HCT116 (cell line): ENCODE results near the gene ARFGEF3. TPM values are rescaled to one million over a fixed set of nuclear protein-coding genes. Genes with fewer than 3 reads are reported as not detected.

Source experiments
- ATAC-seq: fragments of 200-7000 bp; cut with Tn5 transposase; 2 replicates; pipeline ENCODE4 v1.9.1; 2020; ENCODE audit warnings: mild to moderate bottlenecking, moderate library complexity
- BruUV-seq: library from RNA; stranded (reverse); fragments of 400-500 nt; replicated peaks from 2 replicates; lab custom pipeline; 2021; lab: Mats Ljungman, UMichigan
- CTCF ChIA-PET: fragments of 300-600 bp; sonication (Branson Sonifier 250); formaldehyde crosslinking; loops from one replicate; lab custom pipeline; 2021; ENCODE audit warnings: antibody characterized with exemption; lab: Charles Lee
- POLR2A ChIA-PET: fragments of 300-600, 350-600 bp; sonication (Branson Sonifier 250); formaldehyde crosslinking; loops from one replicate; lab custom pipeline; 2021; ENCODE audit warnings: antibody characterized with exemption; lab: Charles Lee
- RAD21 ChIA-PET, 2 experiments: fragments of 300-600 bp; sonication (Branson Sonifier 250); formaldehyde crosslinking; loops; one replicate each; lab custom pipeline; 2023; ENCODE audit warnings: low total read pairs in 2 of 2; ENCODE audit not compliant: uncharacterized antibody in 2 of 2, unreplicated experiment in 2 of 2, low non-redundant PET in 1 of 2; lab: Charles Lee
- DNase-seq: peaks from one replicate; pipeline ENCODE4 v3.0.0-alpha.2; 2010; ENCODE audit warnings: low read depth, low spot score
- H2AFZ ChIP-seq: fragments of 200-600 bp; shearing (Covaris generic), sonication (generic); 2 replicates; pipeline ENCODE4 v1.6.1; 2017; ENCODE audit warnings: low read depth, mixed run types, mixed read lengths, antibody characterized with exemption, low read length; ENCODE audit not compliant: poor library complexity, severe bottlenecking
- H3K27ac ChIP-seq: 2 replicates; pipeline ENCODE4 v1.5.1; 2012; ENCODE audit warnings: low read depth, low read length
- H3K27me3 ChIP-seq: fragments of 200-600 bp; sonication (generic); 2 replicates; pipeline ENCODE4 v1.6.1; 2016; ENCODE audit warnings: mixed run types, low read length, mixed read lengths; ENCODE audit not compliant: insufficient read depth
- H3K36me3 ChIP-seq, 2 experiments: fragments of 200-500 bp in 1 of 2; fragments of 200-600 bp in 1 of 2; sonication (Bioruptor generic) in 1 of 2; sonication (generic) in 1 of 2; 2 replicates each; pipeline versions ENCODE4 v1.5.1 to v1.6.1; 2014 to 2016; ENCODE audit warnings: low read length in 2 of 2, inconsistent platforms in 1 of 2, mixed read lengths in 1 of 2, mixed run types in 1 of 2; ENCODE audit not compliant: insufficient read depth in 2 of 2, control insufficient read depth in 1 of 2
- H3K4me1 ChIP-seq, 2 experiments: fragments of 200-600 bp in 1 of 2; sonication (generic) in 1 of 2; 2 replicates each; pipeline versions ENCODE4 v1.5.1 to v1.6.1; 2012 to 2017; ENCODE audit warnings: low read length in 2 of 2, inconsistent platforms in 1 of 2, mild to moderate bottlenecking in 1 of 2, mixed read lengths in 1 of 2, mixed run types in 1 of 2, moderate library complexity in 1 of 2; ENCODE audit not compliant: insufficient read depth in 2 of 2, control insufficient read depth in 1 of 2
- H3K4me2 ChIP-seq: fragments of 200-600 bp; sonication (generic); 2 replicates; pipeline ENCODE4 v1.6.1; 2017; ENCODE audit warnings: mixed run types, low read length, mixed read lengths
- H3K4me3 ChIP-seq, 2 experiments: fragments of 200-600 bp in 1 of 2; sonication (generic) in 1 of 2; replicated peaks in 1 of 2; 2 replicates each; pipeline ENCODE4 v1.5.1; 2011 to 2016; ENCODE audit warnings: low read length in 2 of 2, control low read depth in 1 of 2, low read depth in 1 of 2, mild to moderate bottlenecking in 1 of 2, mixed read lengths in 1 of 2, mixed run types in 1 of 2
- H3K79me2 ChIP-seq: fragments of 200-600 bp; sonication (generic); 2 replicates; pipeline ENCODE4 v1.6.1; 2017; ENCODE audit warnings: mild to moderate bottlenecking, mixed run types, low read length, moderate library complexity, mixed read lengths; ENCODE audit not compliant: insufficient read depth
- H3K9ac ChIP-seq: fragments of 200-600 bp; sonication (generic); 2 replicates; pipeline ENCODE4 v1.6.1; 2016; ENCODE audit warnings: low read length, mixed read lengths
- H3K9me2 ChIP-seq: fragments of 200-600 bp; sonication (generic), shearing (Covaris generic); 2 replicates; pipeline ENCODE4 v1.6.1; 2017; ENCODE audit warnings: mixed run types, mild to moderate bottlenecking, moderate library complexity; ENCODE audit not compliant: insufficient read depth
- H3K9me3 ChIP-seq, 2 experiments: fragments of 200-500 bp in 1 of 2; fragments of 200-600 bp in 1 of 2; sonication (Bioruptor generic) in 1 of 2; sonication (generic) in 1 of 2; 2 replicates each; pipeline ENCODE4 v1.6.1; 2014 to 2017; ENCODE audit warnings: low read length in 2 of 2, mixed read lengths in 2 of 2, inconsistent platforms in 1 of 2, low read depth in 1 of 2, mild to moderate bottlenecking in 1 of 2, mixed run types in 1 of 2, moderate library complexity in 1 of 2; ENCODE audit not compliant: control insufficient read depth in 1 of 2, insufficient read depth in 1 of 2
- H4K20me1 ChIP-seq: fragments of 200-600 bp; sonication (generic), shearing (Covaris generic); 2 replicates; pipeline ENCODE4 v1.6.1; 2017; ENCODE audit warnings: mixed run types, mild to moderate bottlenecking, moderate library complexity; ENCODE audit not compliant: insufficient read depth
- CBX3 ChIP-seq: IDR thresholded peaks from 2 replicates; pipeline ENCODE4 v1.6.1; 2012; ENCODE audit warnings: low read depth
- CEBPB ChIP-seq: IDR thresholded peaks from 2 replicates; pipeline ENCODE4 v1.6.1; 2012; ENCODE audit warnings: low read depth
- EGR1 ChIP-seq: IDR thresholded peaks from 2 replicates; pipeline ENCODE4 v1.6.1; 2012; ENCODE audit warnings: low read depth
- EZH2phosphoT487 ChIP-seq: fragments of 200-600 bp; IDR thresholded peaks from 2 replicates; pipeline ENCODE4 v1.6.1; 2018; ENCODE audit warnings: antibody characterized with exemption, borderline replicate concordance
- POLR2AphosphoS5 ChIP-seq: IDR thresholded peaks from 2 replicates; pipeline ENCODE4 v1.6.1; 2011; ENCODE audit warnings: mild to moderate bottlenecking, low read depth, low read length, moderate library complexity
- RAD21 ChIP-seq: IDR thresholded peaks from 2 replicates; pipeline ENCODE4 v1.6.1; 2012; ENCODE audit warnings: low read depth, mild to moderate bottlenecking
- SIN3A ChIP-seq: IDR thresholded peaks from 2 replicates; pipeline ENCODE4 v1.6.1; 2012; ENCODE audit warnings: low read depth
- SP1 ChIP-seq: IDR thresholded peaks from 2 replicates; pipeline ENCODE4 v1.6.1; 2012; ENCODE audit warnings: low read depth
- SRF ChIP-seq: IDR thresholded peaks from 2 replicates; pipeline ENCODE4 v1.6.1; 2012; ENCODE audit warnings: low read depth
- TCF7L2 ChIP-seq: IDR thresholded peaks from 2 replicates; pipeline ENCODE4 v1.7.0; 2011; ENCODE audit warnings: borderline replicate concordance, inconsistent platforms; ENCODE audit not compliant: insufficient read depth, insufficient read length; ENCODE audit errors: extremely low read depth
- YY1 ChIP-seq: IDR thresholded peaks from 2 replicates; pipeline ENCODE4 v1.6.1; 2011; ENCODE audit warnings: low read length, low read depth, moderate library complexity, mild to moderate bottlenecking; ENCODE audit not compliant: insufficient replicate concordance; ENCODE audit errors: extremely low read depth
- ZNF274 ChIP-seq: fragments of 200-500 bp; sonication (Bioruptor generic); IDR thresholded peaks from 2 replicates; pipeline ENCODE4 v1.6.1; 2014; ENCODE audit warnings: mild to moderate bottlenecking, low read depth, low read length, inconsistent platforms
- intact Hi-C: fragments of 100-400 bp; cut with micrococcal nuclease; formaldehyde crosslinking; loops from 2 replicates; pipeline ENCODE4 v1.10.0; 2022
- total RNA-seq: library from RNA; stranded (reverse); gene quantifications from one replicate; pipeline ENCODE4 v1.2.1, GENCODE V29; 2021; ENCODE audit not compliant: unreplicated experiment
- TF ChIP-seq, protein P1 (sequence below), 3 experiments: fragments of 200-600 bp in 1 of 3; sonication (generic) in 1 of 3; IDR thresholded peaks in 2 of 3; conservative IDR thresholded peaks in 1 of 3; 2 replicates each; pipeline ENCODE4 v1.5.1; 2012 to 2017; ENCODE audit warnings: low read depth in 2 of 3, low read length in 2 of 3, antibody characterized with exemption in 1 of 3, borderline replicate concordance in 1 of 3, control low read depth in 1 of 3, mild to moderate bottlenecking in 1 of 3, mixed read lengths in 1 of 3, mixed run types in 1 of 3, moderate library complexity in 1 of 3; ENCODE audit not compliant: insufficient read depth in 1 of 3
- TF ChIP-seq, protein P2 (sequence below): IDR thresholded peaks from 2 replicates; pipeline ENCODE4 v1.6.1; 2012
- TF ChIP-seq, protein P3 (sequence below): IDR thresholded peaks from 2 replicates; pipeline ENCODE4 v1.6.1; 2012; ENCODE audit warnings: low read depth

ARFGEF3 gene
- total RNA-seq, 1 experiment from 2014 or later = 3.8 TPM

- TF ChIP-seq, protein P1, sequence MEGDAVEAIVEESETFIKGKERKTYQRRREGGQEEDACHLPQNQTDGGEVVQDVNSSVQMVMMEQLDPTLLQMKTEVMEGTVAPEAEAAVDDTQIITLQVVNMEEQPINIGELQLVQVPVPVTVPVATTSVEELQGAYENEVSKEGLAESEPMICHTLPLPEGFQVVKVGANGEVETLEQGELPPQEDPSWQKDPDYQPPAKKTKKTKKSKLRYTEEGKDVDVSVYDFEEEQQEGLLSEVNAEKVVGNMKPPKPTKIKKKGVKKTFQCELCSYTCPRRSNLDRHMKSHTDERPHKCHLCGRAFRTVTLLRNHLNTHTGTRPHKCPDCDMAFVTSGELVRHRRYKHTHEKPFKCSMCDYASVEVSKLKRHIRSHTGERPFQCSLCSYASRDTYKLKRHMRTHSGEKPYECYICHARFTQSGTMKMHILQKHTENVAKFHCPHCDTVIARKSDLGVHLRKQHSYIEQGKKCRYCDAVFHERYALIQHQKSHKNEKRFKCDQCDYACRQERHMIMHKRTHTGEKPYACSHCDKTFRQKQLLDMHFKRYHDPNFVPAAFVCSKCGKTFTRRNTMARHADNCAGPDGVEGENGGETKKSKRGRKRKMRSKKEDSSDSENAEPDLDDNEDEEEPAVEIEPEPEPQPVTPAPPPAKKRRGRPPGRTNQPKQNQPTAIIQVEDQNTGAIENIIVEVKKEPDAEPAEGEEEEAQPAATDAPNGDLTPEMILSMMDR (IDR thresholded peaks at IDR 0.05 in 2 of 3, conservative IDR thresholded peaks at IDR 0.05 in 1 of 3; ENCODE audit: borderline replicate concordance in 1 of 3, insufficient read depth in 1 of 3, low read depth in 2 of 3, low read length in 2 of 3) = no peak
- TF ChIP-seq EZH2phosphoT487 (no peak), POLR2AphosphoS5 (no peak), RAD21 (no peak), SP1 (no peak), YY1 (no peak), CEBPB (no peak)
- TF ChIP-seq, protein P2, sequence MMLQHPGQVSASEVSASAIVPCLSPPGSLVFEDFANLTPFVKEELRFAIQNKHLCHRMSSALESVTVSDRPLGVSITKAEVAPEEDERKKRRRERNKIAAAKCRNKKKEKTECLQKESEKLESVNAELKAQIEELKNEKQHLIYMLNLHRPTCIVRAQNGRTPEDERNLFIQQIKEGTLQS = no peak
Observed at GRCh38 chr6:138219398-138219797, 57.7 kb downstream of the ARFGEF3 start (continued).

DNA sequence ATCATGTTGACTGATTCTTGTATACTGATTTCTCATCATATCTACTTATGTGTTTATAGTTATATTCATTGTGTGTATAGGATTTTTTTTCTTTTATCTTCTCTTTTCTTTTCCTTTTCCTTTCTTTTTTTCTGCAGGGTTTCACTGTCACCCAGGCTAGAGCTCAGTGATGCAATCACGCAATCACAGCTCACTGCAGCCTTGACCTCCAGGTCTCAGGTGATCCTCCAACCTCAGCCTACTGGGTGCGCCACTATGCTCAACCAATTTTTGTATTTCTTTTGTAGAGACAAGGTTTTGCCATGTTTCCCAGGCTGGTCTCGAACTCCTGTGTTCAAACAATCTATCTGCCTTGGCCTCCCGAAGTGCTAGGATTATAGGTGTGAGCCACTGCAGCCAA is 58.2 kb downstream of the ARFGEF3 start:
- Histone ChIP-seq H3K4me2 (no peak overlapping the region), H2AFZ (no peak overlapping the region), H3K4me3 (no peak overlapping the region), H3K9me3 (no peaks in the 10 kb centered on the region), H3K9ac (no peak overlapping the region), H3K27me3 (no peaks in the 10 kb centered on the region), H3K9me2 (no peaks in the 10 kb centered on the region), H3K79me2 (no peaks in the 10 kb centered on the region)
- DNase-seq (no peak), ATAC-seq (no peak)
- BruUV-seq = no TSS peak
- intact Hi-C loops = no loop called here
- POLR2A ChIA-PET = no interaction called here
- TF ChIP-seq RAD21 = no peak
- TF ChIP-seq SIN3A = no peak
- TF ChIP-seq CBX3 = no peak
- TF ChIP-seq, protein P3, sequence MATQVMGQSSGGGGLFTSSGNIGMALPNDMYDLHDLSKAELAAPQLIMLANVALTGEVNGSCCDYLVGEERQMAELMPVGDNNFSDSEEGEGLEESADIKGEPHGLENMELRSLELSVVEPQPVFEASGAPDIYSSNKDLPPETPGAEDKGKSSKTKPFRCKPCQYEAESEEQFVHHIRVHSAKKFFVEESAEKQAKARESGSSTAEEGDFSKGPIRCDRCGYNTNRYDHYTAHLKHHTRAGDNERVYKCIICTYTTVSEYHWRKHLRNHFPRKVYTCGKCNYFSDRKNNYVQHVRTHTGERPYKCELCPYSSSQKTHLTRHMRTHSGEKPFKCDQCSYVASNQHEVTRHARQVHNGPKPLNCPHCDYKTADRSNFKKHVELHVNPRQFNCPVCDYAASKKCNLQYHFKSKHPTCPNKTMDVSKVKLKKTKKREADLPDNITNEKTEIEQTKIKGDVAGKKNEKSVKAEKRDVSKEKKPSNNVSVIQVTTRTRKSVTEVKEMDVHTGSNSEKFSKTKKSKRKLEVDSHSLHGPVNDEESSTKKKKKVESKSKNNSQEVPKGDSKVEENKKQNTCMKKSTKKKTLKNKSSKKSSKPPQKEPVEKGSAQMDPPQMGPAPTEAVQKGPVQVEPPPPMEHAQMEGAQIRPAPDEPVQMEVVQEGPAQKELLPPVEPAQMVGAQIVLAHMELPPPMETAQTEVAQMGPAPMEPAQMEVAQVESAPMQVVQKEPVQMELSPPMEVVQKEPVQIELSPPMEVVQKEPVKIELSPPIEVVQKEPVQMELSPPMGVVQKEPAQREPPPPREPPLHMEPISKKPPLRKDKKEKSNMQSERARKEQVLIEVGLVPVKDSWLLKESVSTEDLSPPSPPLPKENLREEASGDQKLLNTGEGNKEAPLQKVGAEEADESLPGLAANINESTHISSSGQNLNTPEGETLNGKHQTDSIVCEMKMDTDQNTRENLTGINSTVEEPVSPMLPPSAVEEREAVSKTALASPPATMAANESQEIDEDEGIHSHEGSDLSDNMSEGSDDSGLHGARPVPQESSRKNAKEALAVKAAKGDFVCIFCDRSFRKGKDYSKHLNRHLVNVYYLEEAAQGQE = no peak
- TF ChIP-seq TCF7L2 = no peak
- TF ChIP-seq SRF = no peak
- TF ChIP-seq, protein P2 = no peak
- TF ChIP-seq EGR1 = no peak
- no peak for TF ChIP-seq YY1
- TF ChIP-seq CEBPB = no peak
- TF ChIP-seq ZNF274 = no peak
- TF ChIP-seq, all 23 proteins: peak for 0
- Histone ChIP-seq H3K4me1 (no peaks in the 10 kb centered on the region), H3K36me3 (no peaks in the 10 kb centered on the region), H4K20me1 (no peaks in the 10 kb centered on the region), H3K27ac (no peak overlapping the region)
- ChIA-PET CTCF (no interaction called here), RAD21 (no interaction called here)
